Activated naive CD8-positive, alpha-beta T cell (primary cell): Measurements from ENCODE around the gene PCK2.

Source experiments
- H3K27ac Mint-ChIP-seq: one replicate; pipeline ENCODE4 v1.8.0; 2021; ENCODE audit warnings: mixed read lengths
- H3K27me3 Mint-ChIP-seq: one replicate; pipeline ENCODE4 v1.8.0; 2021; ENCODE audit warnings: mixed read lengths
- H3K36me3 Mint-ChIP-seq: one replicate; pipeline ENCODE4 v1.8.0; 2021; ENCODE audit warnings: mixed read lengths
- H3K4me1 Mint-ChIP-seq: one replicate; pipeline ENCODE4 v1.8.0; 2021; ENCODE audit warnings: low read depth, mixed read lengths
- H3K4me3 Mint-ChIP-seq: one replicate; pipeline ENCODE4 v1.8.0; 2021; ENCODE audit warnings: mild to moderate bottlenecking, mixed read lengths
- H3K9me3 Mint-ChIP-seq: one replicate; pipeline ENCODE4 v1.8.0; 2021; ENCODE audit warnings: low read depth, mixed read lengths

PCK2 gene

DNA sequence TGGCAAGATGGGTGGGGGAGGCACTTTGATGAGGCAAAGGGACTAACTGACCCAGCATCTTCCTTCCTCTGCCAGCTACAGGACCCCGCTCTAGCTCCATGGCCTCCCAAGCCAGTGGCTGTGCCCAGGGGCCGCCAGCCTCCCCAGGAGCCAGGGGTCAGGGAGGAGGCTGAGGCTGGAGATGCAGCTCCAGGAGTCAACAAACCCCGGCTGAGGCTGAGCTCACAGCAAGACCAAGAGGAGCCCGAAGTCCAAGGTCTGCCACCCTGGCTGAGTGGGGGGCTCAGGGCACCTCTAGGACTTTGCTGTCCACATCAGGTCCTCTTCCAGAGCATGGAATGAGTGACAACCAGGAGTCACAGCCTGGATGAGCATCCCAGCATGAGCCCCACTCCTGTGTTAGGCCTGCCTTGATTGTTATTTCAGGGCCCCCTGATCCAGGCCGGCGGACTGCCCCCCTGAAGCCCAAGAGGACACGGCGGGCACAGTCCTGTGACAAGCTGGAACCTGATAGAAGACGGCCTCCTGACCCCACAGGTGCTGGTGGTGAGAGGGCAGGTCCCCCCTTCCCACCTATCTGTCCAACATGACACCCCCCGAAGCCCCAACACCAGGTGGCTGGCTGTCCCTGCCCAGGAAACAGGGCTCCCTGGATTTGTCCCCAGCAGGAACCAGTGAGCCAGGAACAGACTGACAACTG lies 25.2 kb upstream of the PCK2 start:
- no peaks in the 10 kb centered on the region for H3K9me3 Mint-ChIP-seq

DNA sequence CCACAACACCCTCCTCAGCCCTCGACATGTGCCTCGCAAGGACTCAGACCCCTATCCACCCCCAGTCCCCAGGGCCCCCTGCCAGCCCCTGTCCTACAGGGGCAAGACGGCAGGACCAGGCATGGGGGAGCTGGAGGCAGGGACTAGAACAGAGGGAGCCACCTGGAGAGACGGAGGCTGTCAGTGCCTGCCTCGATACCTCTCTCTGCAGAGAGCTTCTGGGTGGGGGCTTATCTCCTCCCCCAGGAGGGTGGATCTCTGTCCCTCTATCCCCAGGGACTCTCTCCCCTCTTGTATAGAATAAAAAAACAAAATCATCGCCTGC lies 24.7 kb upstream of the PCK2 start:
- Mint-ChIP-seq H3K4me3 (no peak overlapping the region), H3K36me3 (no peaks in the 10 kb centered on the region), H3K4me1 (peaks cover 8% of the 10 kb centered on the region), H3K27me3 (peaks cover 4% of the 10 kb centered on the region), H3K9me3 (no peaks in the 10 kb centered on the region), H3K27ac (no peak overlapping the region)

More for the DNA sequence above, 25.2 kb upstream of the PCK2 start:
- Mint-ChIP-seq H3K4me3 (no peak overlapping the region), H3K27ac (no peak overlapping the region), H3K4me1 (peaks cover 8% of the 10 kb centered on the region), H3K27me3 (peaks cover 4% of the 10 kb centered on the region), H3K36me3 (no peaks in the 10 kb centered on the region)

DNA sequence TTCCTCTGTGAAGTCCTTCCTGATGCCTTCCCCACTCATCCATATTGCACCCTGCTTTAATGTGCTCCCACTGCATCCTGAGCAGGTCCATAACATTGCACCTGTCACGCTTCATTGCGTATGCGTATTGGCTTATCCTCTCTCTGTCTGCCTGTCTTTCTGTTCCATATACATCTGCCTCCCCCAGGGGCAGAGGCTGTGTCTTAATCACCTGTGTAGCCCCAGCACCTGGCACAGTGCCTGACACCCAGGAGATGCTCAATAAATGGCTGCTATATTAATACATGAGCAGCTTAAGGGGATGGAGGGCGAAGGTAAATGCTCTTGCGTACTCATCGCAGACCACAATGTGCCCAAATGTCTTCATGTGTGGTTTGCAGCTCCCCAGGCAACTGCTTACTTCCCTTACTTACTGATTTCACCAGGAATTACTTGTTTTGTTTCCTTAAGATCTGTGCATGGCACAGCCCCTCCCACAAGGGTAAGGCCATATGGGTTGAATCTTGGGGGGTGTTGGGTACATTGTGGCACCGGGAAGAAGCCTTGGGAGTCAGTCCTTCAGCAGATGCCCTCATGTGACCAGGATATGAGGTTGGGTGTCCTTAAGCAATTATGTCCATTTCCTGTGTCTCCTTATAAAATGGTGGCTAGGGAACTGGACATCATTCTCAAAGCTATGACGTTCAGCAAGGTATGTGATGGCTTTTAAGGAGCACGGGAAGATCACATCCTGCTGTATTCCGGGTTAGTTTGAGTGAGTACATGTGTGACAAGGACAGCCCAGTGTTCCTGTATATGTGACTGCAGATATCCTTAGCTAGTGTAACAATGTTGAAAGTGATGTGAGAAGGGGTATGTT lies 23.6 kb upstream of the PCK2 start:
- no peaks in the 10 kb centered on the region for H3K36me3 Mint-ChIP-seq
- no peaks in the 10 kb centered on the region for H3K9me3 Mint-ChIP-seq
- H3K4me3 Mint-ChIP-seq = no peak overlapping the region
- peaks cover 8% of the 10 kb centered on the region for H3K4me1 Mint-ChIP-seq
- peaks cover 4% of the 10 kb centered on the region for H3K27me3 Mint-ChIP-seq
- H3K27ac Mint-ChIP-seq = no peak overlapping the region

DNA sequence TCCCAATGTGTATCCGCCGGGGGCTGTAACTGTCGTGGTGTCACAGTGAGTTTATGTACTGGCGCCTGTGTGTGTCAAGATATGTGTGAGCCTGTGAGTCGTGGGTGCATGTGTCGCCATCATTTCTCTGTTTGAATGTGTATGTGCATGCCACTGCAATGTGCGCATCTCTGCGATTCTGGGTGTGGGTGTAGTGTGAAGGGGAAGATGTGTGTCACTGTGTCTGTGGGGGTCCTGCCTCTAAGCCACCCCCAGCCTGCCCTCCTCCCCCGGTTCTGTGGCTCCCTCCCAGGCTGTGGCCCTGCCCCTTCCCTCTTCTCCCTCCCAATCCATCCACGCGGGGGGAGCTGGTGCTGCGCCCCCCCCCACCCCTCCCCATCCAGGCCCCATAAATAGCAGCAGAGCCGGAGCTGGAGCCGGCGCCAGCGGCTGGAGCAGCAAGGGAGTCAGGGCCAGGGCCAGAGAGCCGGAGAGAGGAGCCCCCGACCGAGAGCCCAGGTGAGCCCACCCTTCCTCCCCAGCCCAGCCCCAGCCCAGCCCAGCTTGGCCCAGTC lies 22.9 kb upstream of the PCK2 start, which contains the start of gene CPNE6:
TSS of gene CPNE6 (plus strand) at position 419 of the 554 bp plus-strand sequence. CDS start 1,375 bp downstream, outside the sequence.
- Mint-ChIP-seq H3K9me3 (no peaks in the 10 kb centered on the region), H3K36me3 (no peaks in the 10 kb centered on the region), H3K4me1 (peaks cover 8% of the 10 kb centered on the region), H3K27ac (peak within 1 kb of the TSS; percentile 28), H3K4me3 (peak within 1 kb of the TSS; percentile 30), H3K27me3 (peaks cover 4% of the 10 kb centered on the region)

DNA sequence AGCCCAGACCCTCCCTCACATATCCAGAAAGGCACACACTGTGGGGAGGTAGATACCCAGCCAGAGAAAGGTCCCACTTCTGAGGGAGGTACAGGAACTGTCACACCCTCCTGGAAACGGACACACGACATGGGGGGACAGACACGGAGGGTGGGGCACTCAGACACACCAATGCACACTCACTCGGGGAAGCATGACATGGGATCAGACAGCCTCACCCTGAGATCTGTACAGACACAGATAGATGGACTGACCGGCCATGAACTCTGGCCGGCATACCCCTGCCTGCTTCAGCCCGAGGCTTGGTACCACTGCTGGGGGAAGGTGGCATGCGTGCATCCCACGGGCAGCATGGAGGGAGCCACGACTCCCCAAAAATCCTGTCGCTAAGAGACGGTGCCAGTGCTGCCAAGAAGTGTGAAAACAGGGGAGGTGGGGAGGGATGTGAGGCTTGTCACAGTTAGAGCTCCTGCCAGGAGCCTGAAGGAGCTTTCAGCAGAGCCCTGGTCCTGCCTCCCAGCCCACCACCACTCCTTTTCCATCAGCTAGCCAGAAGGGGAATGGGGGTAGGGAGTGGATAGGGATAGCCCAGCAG lies 22.2 kb upstream of the PCK2 start:
- H3K4me3 Mint-ChIP-seq = no peak overlapping the region
- no peaks in the 10 kb centered on the region for H3K9me3 Mint-ChIP-seq
- peaks cover 8% of the 10 kb centered on the region for H3K4me1 Mint-ChIP-seq
- no peaks in the 10 kb centered on the region for H3K36me3 Mint-ChIP-seq
- H3K27ac Mint-ChIP-seq = no peak overlapping the region
- H3K27me3 Mint-ChIP-seq = peaks cover 4% of the 10 kb centered on the region

DNA sequence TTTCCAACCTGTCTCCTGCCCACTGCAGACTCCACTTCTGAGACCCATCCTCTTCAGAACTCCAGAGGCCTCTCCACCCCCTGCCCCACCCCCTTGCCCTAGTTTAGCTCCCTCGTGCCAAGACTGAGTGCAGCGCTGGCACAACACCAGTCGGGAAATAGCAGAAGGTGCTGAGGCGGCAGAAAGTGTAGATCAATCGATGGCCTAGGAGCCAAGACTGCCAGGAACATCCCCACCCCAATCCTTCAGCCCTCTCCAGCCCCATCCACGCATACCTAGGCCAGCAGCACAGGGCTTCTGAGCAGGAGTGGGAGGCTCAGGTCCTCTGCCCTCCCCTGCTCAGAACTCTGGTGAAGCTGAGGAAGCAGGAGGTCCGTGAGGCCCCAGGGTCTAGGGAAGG lies 21.7 kb upstream of the PCK2 start:
- no peak overlapping the region for H3K27ac Mint-ChIP-seq
- H3K4me3 Mint-ChIP-seq = no peak overlapping the region
- peaks cover 4% of the 10 kb centered on the region for H3K27me3 Mint-ChIP-seq
- H3K4me1 Mint-ChIP-seq = peaks cover 8% of the 10 kb centered on the region
- H3K9me3 Mint-ChIP-seq = no peaks in the 10 kb centered on the region
- H3K36me3 Mint-ChIP-seq = no peaks in the 10 kb centered on the region

DNA sequence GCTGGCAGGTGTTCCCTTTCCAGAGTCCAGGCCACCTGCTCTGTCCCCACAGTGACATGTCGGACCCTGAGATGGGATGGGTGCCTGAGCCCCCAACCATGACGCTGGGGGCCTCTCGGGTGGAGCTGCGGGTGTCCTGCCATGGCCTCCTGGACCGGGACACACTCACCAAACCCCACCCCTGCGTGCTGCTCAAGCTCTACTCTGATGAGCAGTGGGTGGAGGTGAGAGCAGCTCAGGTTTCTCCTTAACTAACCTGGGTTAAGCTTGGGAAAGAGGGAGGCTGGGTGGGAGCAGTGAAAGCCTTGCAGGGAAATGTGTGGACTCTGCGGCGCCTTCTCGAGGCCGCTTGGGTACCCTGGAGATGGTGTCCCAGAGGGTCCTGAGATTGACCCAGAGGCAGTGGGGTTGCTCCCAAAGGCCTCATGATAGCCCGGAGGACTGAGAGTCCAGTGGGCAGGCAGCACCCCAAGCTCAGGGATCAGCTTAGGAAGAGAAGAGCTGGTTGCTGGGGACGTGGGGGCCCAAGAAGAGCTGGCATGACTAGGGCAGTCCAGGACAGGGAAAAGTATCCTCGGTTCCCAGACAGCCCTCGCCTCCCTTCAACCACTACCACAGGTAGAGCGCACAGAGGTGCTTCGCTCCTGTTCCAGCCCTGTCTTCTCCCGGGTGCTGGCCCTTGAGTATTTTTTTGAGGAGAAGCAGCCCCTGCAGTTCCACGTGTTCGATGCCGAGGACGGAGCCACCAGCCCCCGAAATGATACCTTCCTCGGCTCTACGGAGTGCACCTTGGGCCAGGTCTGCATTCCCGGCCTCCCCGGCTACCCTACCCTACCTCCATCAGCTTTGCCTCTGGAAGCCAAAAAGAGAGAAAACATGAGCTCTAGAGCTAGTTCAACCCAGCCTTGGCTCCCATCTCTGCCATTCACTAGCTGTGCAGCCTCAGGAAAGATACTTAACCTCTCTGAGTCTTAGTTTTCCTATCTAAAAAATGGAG lies 20.9 kb upstream of the PCK2 start:
- no peaks in the 10 kb centered on the region for H3K9me3 Mint-ChIP-seq
- peaks cover 8% of the 10 kb centered on the region for H3K4me1 Mint-ChIP-seq
- no peak overlapping the region for H3K27ac Mint-ChIP-seq
- no peak overlapping the region for H3K4me3 Mint-ChIP-seq
- peaks cover 4% of the 10 kb centered on the region for H3K27me3 Mint-ChIP-seq
- H3K36me3 Mint-ChIP-seq = no peaks in the 10 kb centered on the region

DNA sequence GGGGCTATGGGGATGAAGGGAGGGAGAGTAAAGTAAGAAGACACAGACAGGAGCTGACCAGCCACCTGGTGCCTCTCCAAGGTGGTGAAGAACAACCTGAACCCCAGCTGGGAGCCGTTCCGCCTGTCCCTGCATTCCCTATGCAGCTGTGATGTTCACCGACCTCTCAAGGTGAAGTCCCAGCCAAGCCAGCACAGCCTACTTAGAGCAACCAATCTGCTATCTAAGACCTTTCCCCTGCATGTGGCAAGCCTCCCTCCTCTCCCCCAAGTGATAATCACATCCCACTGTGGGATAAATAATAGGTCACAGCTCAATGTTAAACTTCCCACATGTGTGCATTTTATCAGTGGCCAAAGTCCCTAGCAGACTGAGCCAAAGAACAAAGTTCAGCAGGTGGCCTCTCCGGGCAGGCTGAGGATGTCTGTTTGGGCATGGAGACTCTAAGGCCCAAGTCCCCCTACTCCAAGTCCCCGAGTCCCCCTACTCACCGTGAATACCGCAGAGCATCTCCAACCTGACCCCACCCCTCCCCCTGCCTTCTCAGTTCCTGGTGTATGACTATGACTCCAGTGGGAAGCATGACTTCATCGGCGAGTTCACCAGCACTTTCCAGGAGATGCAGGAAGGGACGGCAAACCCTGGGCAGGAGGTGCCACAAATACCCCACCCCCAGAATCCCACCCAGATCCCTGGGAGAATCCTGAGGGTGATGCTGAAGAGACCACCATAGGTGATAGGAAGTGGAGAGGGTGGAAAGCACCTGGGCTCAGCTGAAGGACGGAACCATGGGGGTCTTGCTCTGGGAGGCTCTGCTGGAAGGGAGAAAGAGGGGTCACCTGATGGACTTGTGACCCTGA lies 19.3 kb upstream of the PCK2 start:
- no peak overlapping the region for H3K4me3 Mint-ChIP-seq
- no peaks in the 10 kb centered on the region for H3K9me3 Mint-ChIP-seq
- H3K36me3 Mint-ChIP-seq = no peaks in the 10 kb centered on the region
- no peak overlapping the region for H3K27ac Mint-ChIP-seq
- H3K4me1 Mint-ChIP-seq = peaks cover 11% of the 10 kb centered on the region
- peaks cover 4% of the 10 kb centered on the region for H3K27me3 Mint-ChIP-seq

DNA sequence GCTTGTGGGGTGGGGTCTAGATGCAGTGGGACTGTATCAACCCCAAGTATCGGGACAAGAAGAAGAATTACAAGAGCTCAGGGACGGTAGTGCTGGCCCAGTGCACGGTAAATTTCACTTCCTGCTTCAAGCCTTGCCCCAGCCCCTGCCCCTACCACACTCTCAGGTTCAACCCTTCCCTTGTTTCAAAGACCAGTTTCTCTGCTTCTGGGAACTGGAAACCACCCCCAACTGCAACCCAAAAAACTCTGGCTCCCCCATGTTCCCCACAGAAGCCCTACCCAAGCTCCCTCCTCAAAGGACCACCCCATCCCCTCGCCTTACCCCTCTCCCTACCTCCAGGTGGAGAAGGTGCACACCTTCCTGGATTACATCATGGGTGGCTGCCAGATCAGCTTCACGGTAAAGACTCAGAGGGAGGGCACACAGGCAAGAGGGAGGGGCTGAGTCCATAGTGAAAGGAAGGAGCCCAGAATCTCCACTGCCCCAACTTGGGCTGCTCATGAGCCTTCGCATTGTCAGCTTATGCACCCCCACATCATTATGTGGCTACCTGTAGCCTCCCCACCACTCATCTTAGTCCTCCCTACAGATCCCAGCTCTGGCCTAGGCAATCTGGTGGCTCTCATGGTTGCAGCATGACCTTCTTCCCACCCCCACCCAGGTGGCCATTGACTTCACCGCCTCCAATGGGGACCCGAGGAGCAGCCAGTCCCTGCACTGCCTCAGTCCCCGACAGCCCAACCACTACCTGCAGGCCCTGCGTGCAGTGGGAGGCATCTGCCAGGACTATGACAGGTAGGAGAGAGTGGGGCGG lies 18.4 kb upstream of the PCK2 start:
- H3K4me3 Mint-ChIP-seq = no peak overlapping the region
- no peak overlapping the region for H3K27ac Mint-ChIP-seq
- H3K36me3 Mint-ChIP-seq = no peaks in the 10 kb centered on the region
- peaks cover 4% of the 10 kb centered on the region for H3K27me3 Mint-ChIP-seq
- H3K4me1 Mint-ChIP-seq = peaks cover 17% of the 10 kb centered on the region
- no peaks in the 10 kb centered on the region for H3K9me3 Mint-ChIP-seq

DNA sequence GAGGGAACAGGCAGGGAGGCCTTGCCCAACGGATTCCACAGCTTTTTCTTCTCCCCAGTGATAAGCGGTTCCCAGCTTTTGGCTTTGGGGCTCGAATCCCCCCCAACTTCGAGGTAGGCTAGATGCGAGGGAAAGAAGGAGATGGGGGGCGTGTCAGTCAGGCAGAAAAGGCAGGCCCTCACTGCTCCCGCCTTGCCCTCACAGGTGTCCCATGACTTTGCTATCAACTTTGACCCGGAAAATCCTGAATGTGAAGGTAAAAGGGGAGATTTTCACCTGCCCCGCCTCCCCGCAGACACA lies 17.9 kb upstream of the PCK2 start:
- Mint-ChIP-seq H3K27ac (no peak overlapping the region), H3K27me3 (no peaks in the 10 kb centered on the region), H3K4me1 (peaks cover 15% of the 10 kb centered on the region), H3K36me3 (no peaks in the 10 kb centered on the region), H3K4me3 (no peak overlapping the region), H3K9me3 (no peaks in the 10 kb centered on the region)

DNA sequence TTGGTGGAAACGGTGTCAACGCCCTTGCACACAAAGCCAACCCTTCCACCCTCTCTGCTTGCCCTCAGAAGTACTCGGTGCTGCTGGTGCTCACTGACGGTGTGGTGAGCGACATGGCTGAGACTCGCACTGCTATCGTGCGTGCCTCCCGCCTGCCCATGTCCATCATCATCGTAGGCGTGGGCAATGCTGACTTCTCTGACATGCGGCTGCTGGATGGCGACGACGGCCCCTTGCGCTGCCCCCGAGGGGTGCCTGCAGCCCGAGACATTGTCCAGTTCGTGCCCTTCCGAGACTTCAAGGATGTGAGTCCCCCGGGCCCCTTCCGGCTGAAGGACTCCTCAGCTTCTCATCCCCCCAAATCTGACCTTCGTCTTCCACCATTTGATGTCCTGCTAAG lies 17.0 kb upstream of the PCK2 start:
- Mint-ChIP-seq H3K9me3 (no peaks in the 10 kb centered on the region), H3K27ac (no peak overlapping the region), H3K4me3 (no peak overlapping the region), H3K4me1 (peaks cover 18% of the 10 kb centered on the region), H3K27me3 (no peaks in the 10 kb centered on the region), H3K36me3 (no peaks in the 10 kb centered on the region)

DNA sequence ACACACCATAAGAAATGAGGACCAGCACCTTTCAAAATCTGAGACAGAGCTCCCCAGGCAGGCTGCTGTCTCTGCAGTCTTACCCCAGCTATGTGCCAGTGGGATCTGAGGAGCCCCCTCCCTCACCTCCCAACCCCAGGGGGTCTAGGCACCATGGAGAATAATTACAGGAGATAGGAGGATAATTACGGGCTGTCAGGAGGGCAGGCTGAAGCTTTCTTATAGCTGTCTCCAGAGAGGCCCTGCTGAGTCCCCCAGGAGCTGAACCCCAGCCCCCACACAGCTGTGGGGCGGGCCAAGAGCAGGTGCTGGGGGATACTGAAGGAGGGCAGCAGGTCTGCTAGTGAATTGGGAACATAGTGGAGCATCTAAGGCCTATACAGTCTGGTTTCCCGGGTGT lies 16.0 kb upstream of the PCK2 start:
- H3K27me3 Mint-ChIP-seq = no peaks in the 10 kb centered on the region
- H3K4me1 Mint-ChIP-seq = peaks cover 20% of the 10 kb centered on the region

DNA sequence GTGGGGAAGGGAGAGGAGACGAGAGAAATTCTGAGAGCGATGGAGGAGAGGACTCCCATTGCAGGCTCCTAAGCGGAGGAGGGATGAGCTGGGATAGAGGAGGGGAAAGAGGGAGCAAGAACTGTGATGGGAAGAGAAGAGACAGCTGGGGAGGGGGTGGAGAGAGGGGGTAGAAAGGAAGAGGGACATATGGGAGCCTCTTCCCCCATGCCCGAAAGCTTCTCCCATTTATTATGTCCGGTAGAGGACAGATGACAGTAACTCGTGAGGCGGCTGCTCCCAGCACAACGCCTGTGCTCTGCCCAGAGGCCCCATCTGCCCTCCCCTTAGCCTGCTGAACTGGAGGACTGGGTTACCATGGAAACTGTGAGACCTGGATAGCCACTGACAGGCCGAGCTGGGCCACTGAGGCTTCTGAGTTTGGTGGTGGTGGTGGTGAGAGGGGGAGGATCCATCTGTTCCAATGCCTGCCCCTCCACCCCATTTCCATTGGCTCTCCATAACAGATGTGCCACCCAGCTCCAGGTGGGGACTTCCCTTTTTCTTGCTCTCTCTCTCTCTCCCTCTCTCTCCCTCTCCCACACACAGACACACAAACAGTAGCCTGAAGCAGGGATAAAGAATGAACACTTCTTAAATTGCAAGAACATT lies 14.5 kb upstream of the PCK2 start:
- H3K36me3 Mint-ChIP-seq = no peaks in the 10 kb centered on the region
- no peak overlapping the region for H3K27ac Mint-ChIP-seq
- no peaks in the 10 kb centered on the region for H3K9me3 Mint-ChIP-seq
- no peaks in the 10 kb centered on the region for H3K27me3 Mint-ChIP-seq
- H3K4me1 Mint-ChIP-seq = peaks cover 20% of the 10 kb centered on the region
- H3K4me3 Mint-ChIP-seq = peak overlapping the region; percentile 17

More for the DNA sequence above, 16.0 kb upstream of the PCK2 start:
- Mint-ChIP-seq H3K36me3 (no peaks in the 10 kb centered on the region), H3K4me3 (no peak overlapping the region), H3K27ac (no peak overlapping the region), H3K9me3 (no peaks in the 10 kb centered on the region)
